ENCODE results near the gene ISLR2.

The ISLR2 gene

GRCh38 chr15:74172701-74173379 lies 42.5 kb downstream of the ISLR2 start:
- 95% methylated on average over 12 of the region's 13 CpGs for WGBS (ENCODE audit: insufficient coverage)
- peaks cover 0 to 3% (median 0%) of the 10 kb centered on the region in 5 experiments for H3K27me3 ChIP-seq (replicated peaks in 2 of 5; ENCODE audit: control insufficient read depth in 4 of 5, insufficient read depth in 5 of 5, low read length in 4 of 5)
- H3K36me3 ChIP-seq (ENCODE audit: control insufficient read depth in 4 of 4, insufficient read depth in 4 of 4, low read length in 3 of 4), result no peaks in the 10 kb centered on the region
- H3K9me3 ChIP-seq (ENCODE audit: control extremely low read depth in 1 of 5, control insufficient read depth in 4 of 5, insufficient read depth in 2 of 5, low read depth in 1 of 5, low read length in 4 of 5), result no peaks in the 10 kb centered on the region
- ChIA-PET POLR2A (no interaction called here), CTCF (interaction anchor here (0.6 kb wide), 1 partner anchor 146 kb away, joined by 3 read pairs; no protein-coding TSS in a partner anchor)
- DNase-seq, result no peak
- H3K4me1 ChIP-seq (ENCODE audit: control extremely low read depth in 1 of 4, control insufficient read depth in 4 of 4, insufficient read depth in 4 of 4, low read length in 3 of 4), result peaks cover 0 to 6% (median 2%) of the 10 kb centered on the region in 4 experiments
- no peak overlapping the region for H3K4me3 ChIP-seq (ENCODE audit: control insufficient read depth in 1 of 7, extremely low read depth in 1 of 7, insufficient read depth in 4 of 7, low read depth in 2 of 7, low read length in 6 of 7)
- no peak overlapping the region for H3K27ac ChIP-seq (ENCODE audit: insufficient read depth in 1 of 2, low read depth in 1 of 2, low read length in 2 of 2, poor library complexity in 1 of 2, severe bottlenecking in 2 of 2)

DNA sequence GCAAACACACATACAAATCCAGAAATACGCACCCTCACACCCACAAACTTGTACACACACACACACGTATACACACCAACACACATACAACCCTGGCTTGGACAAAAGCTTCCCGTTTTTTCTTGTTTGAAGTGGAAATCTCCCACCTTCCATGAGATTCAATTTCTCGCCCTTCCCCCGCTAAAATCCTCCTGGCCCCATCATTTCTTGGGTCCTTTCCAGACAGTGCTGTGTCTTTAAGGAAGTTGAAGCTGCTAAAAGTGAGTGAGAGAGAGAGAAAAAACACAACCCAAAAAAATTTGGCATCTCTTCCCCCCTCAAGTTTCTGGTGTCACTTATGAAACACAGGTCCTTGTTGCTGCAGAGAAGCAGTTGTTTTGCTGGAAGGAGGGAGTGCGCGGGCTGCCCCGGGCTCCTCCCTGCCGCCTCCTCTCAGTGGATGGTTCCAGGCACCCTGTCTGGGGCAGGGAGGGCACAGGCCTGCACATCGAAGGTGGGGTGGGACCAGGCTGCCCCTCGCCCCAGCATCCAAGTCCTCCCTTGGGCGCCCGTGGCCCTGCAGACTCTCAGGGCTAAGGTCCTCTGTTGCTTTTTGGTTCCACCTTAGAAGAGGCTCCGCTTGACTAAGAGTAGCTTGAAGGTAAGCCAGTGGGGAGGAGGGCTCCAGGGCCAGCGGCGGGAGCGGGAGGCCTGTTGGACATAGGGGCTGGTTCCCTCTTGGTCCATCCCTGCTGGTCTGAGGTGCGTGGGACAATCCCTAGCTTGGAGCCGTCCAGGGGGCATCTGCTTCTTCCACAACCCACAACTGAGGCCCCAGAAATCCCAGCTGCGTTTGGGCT lies 43.2 kb downstream of the ISLR2 start, which contains the start of gene ISLR:
TSS of gene ISLR (plus strand) at position 331 of the 839 bp plus-strand sequence. CDS start 1,149 bp downstream, outside the sequence.
- peak; percentile 6 to 15 (median 13) for DNase-seq
- Histone ChIP-seq H3K9me3 (ENCODE audit: control extremely low read depth in 1 of 5, control insufficient read depth in 4 of 5, insufficient read depth in 2 of 5, low read depth in 1 of 5, low read length in 4 of 5) (no peaks in the 10 kb centered on the region), H3K4me1 (ENCODE audit: control extremely low read depth in 1 of 4, control insufficient read depth in 4 of 4, insufficient read depth in 4 of 4, low read length in 3 of 4) (peaks cover 0 to 6% (median 2%) of the 10 kb centered on the region in 4 experiments), H3K36me3 (ENCODE audit: control insufficient read depth in 4 of 4, insufficient read depth in 4 of 4, low read length in 3 of 4) (no peaks in the 10 kb centered on the region), H3K4me3 (ENCODE audit: control insufficient read depth in 1 of 7, extremely low read depth in 1 of 7, insufficient read depth in 4 of 7, low read depth in 2 of 7, low read length in 6 of 7) (no peak within 1 kb of the TSS), H3K27ac (ENCODE audit: insufficient read depth in 1 of 2, low read depth in 1 of 2, low read length in 2 of 2, poor library complexity in 1 of 2, severe bottlenecking in 2 of 2) (no peak within 1 kb of the TSS), H3K27me3 (replicated peaks in 2 of 5; ENCODE audit: control insufficient read depth in 4 of 5, insufficient read depth in 5 of 5, low read length in 4 of 5) (peaks cover 0 to 5% (median 0%) of the 10 kb centered on the region in 5 experiments)
- CTCF ChIA-PET, result no interaction called here
- WGBS (ENCODE audit: insufficient coverage), result 87% methylated on average over 10 of the region's 20 CpGs
- POLR2A ChIA-PET, result no interaction called here

DNA sequence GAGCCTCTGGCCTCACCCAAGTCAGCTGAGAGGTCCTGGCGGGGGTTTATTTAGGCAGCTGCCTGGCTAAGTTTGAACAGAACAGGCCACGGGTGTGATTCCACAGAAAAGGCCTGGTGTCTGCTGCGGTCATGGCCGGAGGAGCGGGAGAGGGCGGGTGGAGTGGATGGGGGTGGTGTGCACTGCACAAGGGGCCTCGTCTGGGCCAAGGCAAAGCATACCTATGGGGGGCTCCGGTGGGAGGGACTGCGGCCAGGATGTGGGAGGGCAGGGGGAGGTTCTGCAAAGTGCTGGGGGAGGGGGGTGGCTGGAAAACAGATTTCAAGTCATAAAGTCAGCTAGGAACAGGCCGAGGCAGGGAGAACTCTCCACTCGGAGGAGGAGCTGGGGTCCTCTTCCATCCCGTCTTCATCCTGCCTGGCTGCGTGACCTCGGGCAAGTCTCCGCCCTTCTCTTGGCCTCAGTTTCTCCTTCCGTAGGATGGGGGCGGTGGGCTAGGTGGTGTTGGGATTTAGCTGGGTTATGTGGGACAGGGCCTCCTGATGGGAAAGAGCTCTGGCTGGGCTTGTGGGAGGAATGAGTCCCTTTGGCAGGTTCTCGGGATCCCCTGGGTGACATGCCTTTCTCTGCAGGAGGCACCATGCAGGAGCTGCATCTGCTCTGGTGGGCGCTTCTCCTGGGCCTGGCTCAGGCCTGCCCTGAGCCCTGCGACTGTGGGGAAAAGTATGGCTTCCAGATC lies 44.0 kb downstream of the ISLR2 start:
- Histone ChIP-seq H3K9me3 (ENCODE audit: control extremely low read depth in 1 of 5, control insufficient read depth in 4 of 5, insufficient read depth in 2 of 5, low read depth in 1 of 5, low read length in 4 of 5) (no peaks in the 10 kb centered on the region), H3K27ac (ENCODE audit: insufficient read depth in 1 of 2, low read depth in 1 of 2, low read length in 2 of 2, poor library complexity in 1 of 2, severe bottlenecking in 2 of 2) (no peak overlapping the region), H3K36me3 (ENCODE audit: control insufficient read depth in 4 of 4, insufficient read depth in 4 of 4, low read length in 3 of 4) (no peaks in the 10 kb centered on the region), H3K4me1 (ENCODE audit: control extremely low read depth in 1 of 4, control insufficient read depth in 4 of 4, insufficient read depth in 4 of 4, low read length in 3 of 4) (peaks cover 0 to 6% (median 2%) of the 10 kb centered on the region in 4 experiments), H3K4me3 (ENCODE audit: control insufficient read depth in 1 of 7, extremely low read depth in 1 of 7, insufficient read depth in 4 of 7, low read depth in 2 of 7, low read length in 6 of 7) (no peak overlapping the region), H3K27me3 (replicated peaks in 2 of 5; ENCODE audit: control insufficient read depth in 4 of 5, insufficient read depth in 5 of 5, low read length in 4 of 5) (peaks cover 0 to 2% (median 0%) of the 10 kb centered on the region in 5 experiments)
- 94% methylated on average over 17 of the region's 20 CpGs for WGBS (ENCODE audit: insufficient coverage)
- ChIA-PET CTCF (no interaction called here), POLR2A (no interaction called here)
- no peak for DNase-seq

GRCh38 chr15:74174958-74175253 lies 44.5 kb downstream of the ISLR2 start:
- CTCF ChIA-PET, result no interaction called here
- peaks cover 0 to 2% (median 0%) of the 10 kb centered on the region in 5 experiments for H3K27me3 ChIP-seq (replicated peaks in 2 of 5; ENCODE audit: control insufficient read depth in 4 of 5, insufficient read depth in 5 of 5, low read length in 4 of 5)

GRCh38 chr15:74175271-74176191 lies 45.1 kb downstream of the ISLR2 start:
- WGBS (ENCODE audit: insufficient coverage), result 97% methylated on average over 45 of the region's 45 CpGs
- no peak for DNase-seq
- no peak overlapping the region for H3K27ac ChIP-seq (ENCODE audit: insufficient read depth in 1 of 2, low read depth in 1 of 2, low read length in 2 of 2, poor library complexity in 1 of 2, severe bottlenecking in 2 of 2)
- H3K4me3 ChIP-seq (ENCODE audit: control insufficient read depth in 1 of 7, extremely low read depth in 1 of 7, insufficient read depth in 4 of 7, low read depth in 2 of 7, low read length in 6 of 7), result no peak overlapping the region
- POLR2A ChIA-PET, result no interaction called here
- CTCF ChIA-PET, result no interaction called here
- H3K36me3 ChIP-seq (ENCODE audit: control insufficient read depth in 4 of 4, insufficient read depth in 4 of 4, low read length in 3 of 4), result no peaks in the 10 kb centered on the region
- no peaks in the 10 kb centered on the region for H3K9me3 ChIP-seq (ENCODE audit: control extremely low read depth in 1 of 5, control insufficient read depth in 4 of 5, insufficient read depth in 2 of 5, low read depth in 1 of 5, low read length in 4 of 5)
- H3K27me3 ChIP-seq (replicated peaks in 2 of 5; ENCODE audit: control insufficient read depth in 4 of 5, insufficient read depth in 5 of 5, low read length in 4 of 5), result peaks cover 0 to 2% (median 0%) of the 10 kb centered on the region in 5 experiments
- H3K4me1 ChIP-seq (ENCODE audit: control extremely low read depth in 1 of 4, control insufficient read depth in 4 of 4, insufficient read depth in 4 of 4, low read length in 3 of 4), result peaks cover 0 to 6% (median 2%) of the 10 kb centered on the region in 4 experiments

More at GRCh38 chr15:74174958-74175253, 44.5 kb downstream of the ISLR2 start:
- no peaks in the 10 kb centered on the region for H3K9me3 ChIP-seq (ENCODE audit: control extremely low read depth in 1 of 5, control insufficient read depth in 4 of 5, insufficient read depth in 2 of 5, low read depth in 1 of 5, low read length in 4 of 5)
- POLR2A ChIA-PET, result no interaction called here
- no peak for DNase-seq
- H3K4me1 ChIP-seq (ENCODE audit: control extremely low read depth in 1 of 4, control insufficient read depth in 4 of 4, insufficient read depth in 4 of 4, low read length in 3 of 4), result peaks cover 0 to 6% (median 2%) of the 10 kb centered on the region in 4 experiments
- H3K36me3 ChIP-seq (ENCODE audit: control insufficient read depth in 4 of 4, insufficient read depth in 4 of 4, low read length in 3 of 4), result no peaks in the 10 kb centered on the region
- no peak overlapping the region for H3K27ac ChIP-seq (ENCODE audit: insufficient read depth in 1 of 2, low read depth in 1 of 2, low read length in 2 of 2, poor library complexity in 1 of 2, severe bottlenecking in 2 of 2)
- H3K4me3 ChIP-seq (ENCODE audit: control insufficient read depth in 1 of 7, extremely low read depth in 1 of 7, insufficient read depth in 4 of 7, low read depth in 2 of 7, low read length in 6 of 7), result no peak overlapping the region
- WGBS (ENCODE audit: insufficient coverage), result 97% methylated on average over 14 of the region's 14 CpGs

- Histone ChIP-seq H3K4me1 (ENCODE audit: control extremely low read depth in 1 of 4, control insufficient read depth in 4 of 4, insufficient read depth in 4 of 4, low read length in 3 of 4) (peaks cover 0 to 6% (median 2%) of the 10 kb centered on the region in 4 experiments), H3K27me3 (replicated peaks in 2 of 5; ENCODE audit: control insufficient read depth in 4 of 5, insufficient read depth in 5 of 5, low read length in 4 of 5) (peaks cover 0 to 2% (median 0%) of the 10 kb centered on the region in 5 experiments), H3K36me3 (ENCODE audit: control insufficient read depth in 4 of 4, insufficient read depth in 4 of 4, low read length in 3 of 4) (no peaks in the 10 kb centered on the region), H3K4me3 (ENCODE audit: control insufficient read depth in 1 of 7, extremely low read depth in 1 of 7, insufficient read depth in 4 of 7, low read depth in 2 of 7, low read length in 6 of 7) (no peak overlapping the region), H3K27ac (ENCODE audit: insufficient read depth in 1 of 2, low read depth in 1 of 2, low read length in 2 of 2, poor library complexity in 1 of 2, severe bottlenecking in 2 of 2) (no peak overlapping the region), H3K9me3 (ENCODE audit: control extremely low read depth in 1 of 5, control insufficient read depth in 4 of 5, insufficient read depth in 2 of 5, low read depth in 1 of 5, low read length in 4 of 5) (no peaks in the 10 kb centered on the region)
- 88% methylated on average over 8 of the region's 10 CpGs for WGBS (ENCODE audit: insufficient coverage)
- POLR2A ChIA-PET, result no interaction called here
- no peak for DNase-seq
- CTCF ChIA-PET, result no interaction called here
These were observed 46.2 kb downstream of the ISLR2 start for GRCh38 chr15:74176262-74177214.
